ENCODE data around the gene PLXND1.

DNA sequence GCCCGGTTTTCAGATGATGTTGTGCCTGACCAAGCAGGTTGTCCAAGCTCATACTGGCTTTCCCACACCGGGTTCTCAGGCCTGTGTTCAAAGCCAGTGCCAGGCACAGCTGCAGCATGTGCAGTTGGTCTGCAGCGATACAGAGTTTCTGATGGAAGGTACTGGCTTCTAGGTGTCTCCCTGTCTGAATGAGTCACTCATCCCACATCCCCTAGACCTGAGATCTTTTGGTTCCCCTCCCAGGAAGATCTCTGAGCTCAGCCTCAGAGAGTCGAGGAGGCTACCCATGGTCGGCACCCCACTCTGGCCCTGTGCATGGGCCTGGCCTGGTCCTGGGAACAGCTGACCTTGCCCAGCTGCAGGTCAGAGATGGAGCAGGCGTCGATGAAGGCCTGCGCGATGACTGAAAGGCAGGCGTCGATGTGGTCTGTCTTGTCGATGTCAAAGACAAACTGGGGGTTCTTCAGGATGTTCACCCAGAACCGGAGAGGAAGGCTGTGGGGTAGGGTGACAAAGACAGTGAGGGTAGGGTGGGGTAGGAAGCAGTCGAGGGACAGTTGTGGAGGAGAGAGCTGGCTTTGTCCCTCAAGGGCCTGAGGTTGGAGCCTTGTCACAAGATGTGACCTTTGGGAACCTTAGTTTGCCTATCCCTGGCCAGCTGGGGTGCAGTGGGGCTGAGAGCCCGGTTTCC is 48.2 kb downstream of the PLXND1 start:
- no peak for TF ChIP-seq POLR2A (IDR thresholded peaks at IDR 0.05)
- TF ChIP-seq, protein P1, sequence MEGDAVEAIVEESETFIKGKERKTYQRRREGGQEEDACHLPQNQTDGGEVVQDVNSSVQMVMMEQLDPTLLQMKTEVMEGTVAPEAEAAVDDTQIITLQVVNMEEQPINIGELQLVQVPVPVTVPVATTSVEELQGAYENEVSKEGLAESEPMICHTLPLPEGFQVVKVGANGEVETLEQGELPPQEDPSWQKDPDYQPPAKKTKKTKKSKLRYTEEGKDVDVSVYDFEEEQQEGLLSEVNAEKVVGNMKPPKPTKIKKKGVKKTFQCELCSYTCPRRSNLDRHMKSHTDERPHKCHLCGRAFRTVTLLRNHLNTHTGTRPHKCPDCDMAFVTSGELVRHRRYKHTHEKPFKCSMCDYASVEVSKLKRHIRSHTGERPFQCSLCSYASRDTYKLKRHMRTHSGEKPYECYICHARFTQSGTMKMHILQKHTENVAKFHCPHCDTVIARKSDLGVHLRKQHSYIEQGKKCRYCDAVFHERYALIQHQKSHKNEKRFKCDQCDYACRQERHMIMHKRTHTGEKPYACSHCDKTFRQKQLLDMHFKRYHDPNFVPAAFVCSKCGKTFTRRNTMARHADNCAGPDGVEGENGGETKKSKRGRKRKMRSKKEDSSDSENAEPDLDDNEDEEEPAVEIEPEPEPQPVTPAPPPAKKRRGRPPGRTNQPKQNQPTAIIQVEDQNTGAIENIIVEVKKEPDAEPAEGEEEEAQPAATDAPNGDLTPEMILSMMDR (IDR thresholded peaks at IDR 0.05): no peak
